ENCODE measurements around the gene CTNNA1.
"Not testable (repeated sequence)": the region's sequence is repeated elsewhere in the genome, so short reads cannot be mapped to it uniquely, and the experiment has no call there.

CTNNA1 gene

DNA sequence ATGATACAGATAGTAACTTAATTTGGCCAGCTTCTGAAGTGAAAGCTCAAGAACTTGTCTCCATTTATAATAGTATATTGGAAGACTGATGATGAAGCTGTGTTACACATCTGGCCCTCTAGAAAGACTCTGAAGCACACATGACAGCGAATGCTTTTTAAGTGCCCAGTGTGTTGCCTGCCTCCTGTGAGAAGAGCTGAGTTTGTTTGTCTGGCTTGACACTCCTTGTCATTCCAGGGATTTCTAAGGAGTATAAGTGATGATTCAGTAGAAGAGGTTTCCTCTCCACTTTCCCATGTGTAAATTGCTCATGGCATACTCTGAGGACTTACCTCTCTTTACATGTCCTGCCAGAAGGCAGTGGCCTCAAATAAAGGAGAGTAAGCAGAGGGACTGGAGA, 152.3 kb downstream of the CTNNA1 start:
- no peak for DNase-seq

- DNase-seq: no peak
These were observed 156.5 kb downstream of the CTNNA1 start for GRCh38 chr5:138909734-138910133.

GRCh38 chr5:138910546-138911185, 157.4 kb downstream of the CTNNA1 start:
- no peak for DNase-seq

DNA sequence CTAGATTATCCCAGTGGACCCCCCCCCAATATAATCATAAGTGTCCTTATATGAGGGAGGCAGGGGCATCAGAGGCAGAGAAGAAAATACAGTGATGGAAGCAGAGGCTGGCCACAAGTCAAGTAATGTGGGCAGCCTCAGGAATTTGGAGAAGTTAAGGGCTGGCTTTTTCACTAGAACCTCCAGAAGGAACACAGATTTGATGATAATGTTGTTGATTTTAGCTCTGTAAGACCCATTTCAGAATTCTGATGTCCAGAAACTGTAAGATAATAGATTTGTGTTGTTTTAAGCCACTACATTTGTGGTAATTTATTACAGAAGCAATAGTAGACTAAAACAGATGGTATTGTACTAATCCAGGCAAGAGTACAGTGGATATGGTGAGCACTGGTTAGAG, 158.2 kb downstream of the CTNNA1 start:
- no peak for DNase-seq

DNA sequence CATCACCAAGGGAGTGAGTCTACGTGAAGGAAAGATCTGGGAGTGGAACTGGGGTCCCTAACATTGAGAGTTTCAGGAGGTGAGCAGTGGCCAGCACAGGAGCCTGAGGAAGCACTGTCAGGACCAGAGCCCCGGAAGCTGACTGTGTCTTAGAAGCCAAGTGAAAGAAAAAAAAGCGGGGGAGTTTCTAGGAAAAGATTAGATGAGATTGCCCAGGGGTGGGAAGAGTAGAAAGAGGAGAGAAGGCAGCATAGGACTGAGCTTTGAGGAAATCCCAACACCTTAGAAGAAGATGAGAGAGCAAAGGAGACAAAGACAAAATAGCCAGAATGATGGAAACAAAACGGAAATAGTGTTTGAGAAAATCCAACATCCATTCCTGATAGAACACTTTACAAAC, 158.9 kb downstream of the CTNNA1 start:
- no peak for DNase-seq

- DNase-seq: no peak
These were observed 160.5 kb downstream of the CTNNA1 start for GRCh38 chr5:138913773-138914172.

GRCh38 chr5:138914338-138914737, 161.1 kb downstream of the CTNNA1 start:
- DNase-seq: no peak

DNA sequence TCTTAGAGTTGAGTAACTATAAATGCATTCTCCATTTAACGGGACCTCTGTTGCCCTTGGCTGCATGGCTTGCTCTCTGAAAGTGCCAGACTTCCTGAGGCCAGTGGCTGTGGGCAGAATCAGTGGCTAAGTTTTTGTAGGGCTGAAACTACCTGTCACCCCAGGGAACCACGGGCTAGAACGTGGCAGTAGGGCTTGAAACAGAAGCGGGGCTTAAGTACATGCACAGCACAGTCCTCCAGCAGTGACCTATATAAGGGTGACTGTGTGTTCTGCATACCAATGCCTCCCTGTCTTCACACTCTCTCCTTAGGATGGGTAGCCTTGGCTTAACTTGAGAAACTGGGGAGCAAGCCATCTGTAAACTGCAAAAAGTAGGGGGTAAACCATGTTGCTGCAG, 165.5 kb downstream of the CTNNA1 start:
- DNase-seq: no peak

DNA sequence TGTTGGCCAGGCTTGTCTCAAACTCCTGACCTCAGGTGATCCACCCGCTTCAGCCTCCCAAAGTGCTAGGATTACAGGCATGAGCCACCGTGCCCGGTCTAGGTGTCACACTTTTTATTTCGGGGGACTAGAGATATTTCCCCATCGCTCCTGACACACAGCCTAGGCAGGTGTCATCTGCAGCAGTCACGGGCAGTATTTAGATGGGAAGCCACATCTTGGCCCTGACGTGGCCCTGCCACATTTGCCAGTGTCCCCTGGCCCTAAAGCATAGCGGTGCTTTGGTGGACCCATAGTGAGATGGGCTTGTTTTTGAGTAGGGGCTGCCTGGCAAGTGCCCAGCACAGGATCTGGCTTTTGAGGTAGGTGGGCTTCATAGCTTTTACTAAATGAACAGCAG, 167.0 kb downstream of the CTNNA1 start:
- DNase-seq: no peak

DNA sequence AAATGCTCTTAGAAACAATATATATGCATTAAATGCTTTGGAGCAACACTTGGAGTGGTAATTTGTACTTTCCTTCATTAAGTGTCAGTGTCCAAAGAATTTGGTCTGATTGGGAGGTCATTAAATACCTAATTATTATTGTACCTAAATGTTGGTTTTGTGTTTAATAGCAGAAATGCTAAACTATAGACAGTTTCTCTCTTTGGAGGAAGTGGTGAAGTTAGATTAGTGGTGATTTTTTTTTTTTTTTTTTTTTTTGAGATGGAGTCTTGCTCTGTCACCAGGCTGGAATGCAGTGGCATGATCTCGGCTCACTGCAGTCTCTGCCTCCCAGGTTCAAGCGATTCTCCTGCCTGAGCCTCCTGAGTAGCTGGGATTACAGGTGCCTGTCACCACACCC, 168.1 kb downstream of the CTNNA1 start:
- DNase-seq: not testable (repeated sequence)

GRCh38 chr5:138922494-138922893, 169.3 kb downstream of the CTNNA1 start:
- no peak for DNase-seq

GRCh38 chr5:138925090-138925635, 171.9 kb downstream of the CTNNA1 start:
- DNase-seq: no peak

- DNase-seq: no peak
These were observed 173.0 kb downstream of the CTNNA1 start for GRCh38 chr5:138926257-138926656.

- no peak for DNase-seq
These were observed 173.6 kb downstream of the CTNNA1 start for GRCh38 chr5:138926688-138927448.

DNA sequence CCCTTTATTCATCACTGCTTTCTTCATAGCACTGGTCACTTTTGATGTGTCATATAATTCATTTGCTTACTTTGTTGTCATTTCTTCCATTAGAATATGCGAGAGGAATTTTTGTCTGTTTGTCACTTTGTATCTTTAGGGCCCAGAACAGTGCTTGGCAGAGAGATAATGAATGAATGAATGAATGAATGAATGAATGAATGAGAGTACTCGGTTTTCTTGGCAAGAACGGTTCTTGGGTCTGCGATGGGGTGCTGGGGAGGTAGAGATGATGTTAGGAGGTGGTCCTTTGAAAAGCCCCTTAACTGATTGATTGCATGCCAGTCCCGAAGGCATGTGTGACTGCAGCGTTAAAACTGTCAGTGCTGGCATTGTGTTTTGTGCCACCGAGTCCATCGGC, 174.3 kb downstream of the CTNNA1 start:
- no peak for DNase-seq

GRCh38 chr5:138927979-138928378, 174.8 kb downstream of the CTNNA1 start:
- DNase-seq: no peak

DNA sequence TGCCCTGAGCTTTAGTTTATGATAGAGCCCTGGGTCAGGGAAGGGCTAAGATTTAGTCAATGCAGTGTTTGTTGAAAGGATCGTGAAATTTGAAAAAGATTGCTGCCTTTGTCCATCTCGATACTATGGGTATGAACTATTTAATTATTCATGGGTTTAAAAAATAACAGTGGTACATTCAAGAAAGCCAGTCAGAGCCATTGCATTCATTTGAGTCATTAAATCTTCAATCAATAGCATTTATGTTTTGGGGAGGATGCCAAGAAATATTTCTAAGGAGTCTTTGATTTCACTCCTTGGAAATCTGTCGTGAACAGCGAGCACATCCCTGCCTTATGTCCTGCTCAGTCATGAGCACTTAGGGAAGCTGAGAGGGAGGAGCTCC, 176.3 kb downstream of the CTNNA1 start:
- no peak for DNase-seq

DNA sequence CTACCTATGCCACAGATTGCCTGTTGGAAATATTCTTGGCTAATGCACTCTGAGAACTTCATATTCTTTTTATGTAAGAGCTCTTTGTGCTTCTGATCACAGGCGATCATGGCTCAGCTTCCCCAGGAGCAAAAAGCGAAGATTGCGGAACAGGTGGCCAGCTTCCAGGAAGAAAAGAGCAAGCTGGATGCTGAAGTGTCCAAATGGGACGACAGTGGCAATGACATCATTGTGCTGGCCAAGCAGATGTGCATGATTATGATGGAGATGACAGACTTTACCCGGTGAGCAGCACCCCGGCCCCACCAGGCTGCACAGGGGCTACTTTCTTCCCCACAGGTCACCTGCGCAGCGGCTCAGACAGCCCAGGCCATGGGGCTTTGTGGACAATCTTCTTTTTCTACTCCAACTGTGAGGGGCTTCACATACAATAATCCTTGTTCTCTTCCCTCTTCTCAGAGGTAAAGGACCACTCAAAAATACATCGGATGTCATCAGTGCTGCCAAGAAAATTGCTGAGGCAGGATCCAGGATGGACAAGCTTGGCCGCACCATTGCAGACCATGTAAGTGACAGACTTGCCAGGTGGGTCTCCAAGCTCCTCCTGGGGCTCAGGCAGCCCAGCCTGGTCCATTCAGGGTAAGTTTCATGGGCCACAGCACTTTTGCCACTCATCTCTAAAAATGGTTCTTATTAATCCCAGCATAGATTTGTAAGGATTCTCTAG, 177.3 kb downstream of the CTNNA1 start:
- DNase-seq: no peak

GRCh38 chr5:138932171-138932810, 179.1 kb downstream of the CTNNA1 start:
- no peak for DNase-seq

- no peak for DNase-seq
These were observed 180.5 kb downstream of the CTNNA1 start for GRCh38 chr5:138933522-138934290.

GRCh38 chr5:138934971-138935370, 181.7 kb downstream of the CTNNA1 start:
- DNase-seq: no peak

- DNase-seq: no peak
These were observed 182.2 kb downstream of the CTNNA1 start for GRCh38 chr5:138935466-138935865.

Data from AML-193 (cell line).